Upper lobe of left lung (tissue), 6 donors: Measurements from ENCODE around the gene PRMT2. TPM values are rescaled to one million over a fixed set of nuclear protein-coding genes. Genes with fewer than 3 reads are reported as not detected.
"Not testable (repeated sequence)": the region's sequence is repeated elsewhere in the genome, so short reads cannot be mapped to it uniquely, and the experiment has no call there.

Experiments used
- ATAC-seq, 2 donors: fragments of 200-7000 bp; cut with Tn5 transposase; one replicate each; pipeline ENCODE4 v1.9.1; 2022; ENCODE audit warnings: mild to moderate bottlenecking in 2 of 2, moderate library complexity in 2 of 2; ENCODE audit not compliant: low FRiP score in 2 of 2
- DNase-seq, 2 donors: peaks; one replicate each; pipeline ENCODE4 v3.0.0-alpha.2; 2019 to 2020
- H3K27ac ChIP-seq, 4 donors: fragments of 200-600 bp; sonication (generic); one replicate each; pipeline ENCODE4 v1.5.1; 2016 to 2019
- H3K27me3 ChIP-seq, 4 donors: fragments of 200-600 bp; sonication (generic); one replicate each; pipeline ENCODE4 v1.5.1; 2017 to 2019
- H3K36me3 ChIP-seq, 4 donors: fragments of 200-600 bp; sonication (generic); one replicate each; pipeline ENCODE4 v1.5.1; 2016 to 2019
- H3K4me1 ChIP-seq, 4 donors: fragments of 200-600 bp; sonication (generic); one replicate each; pipeline ENCODE4 v1.5.1; 2018 to 2019
- H3K4me3 ChIP-seq, 4 donors: fragments of 200-600 bp; sonication (generic); one replicate each; pipeline ENCODE4 v1.5.1; 2017 to 2019; ENCODE audit warnings: mild to moderate bottlenecking in 2 of 4, moderate library complexity in 1 of 4
- H3K9me3 ChIP-seq, 4 donors: fragments of 200-600 bp; sonication (generic); one replicate each; pipeline ENCODE4 v1.5.1; 2018 to 2019
- CTCF ChIP-seq, 6 experiments: fragments of 450-650 bp in 4 of 6; fragments of 200-600 bp in 2 of 6; sonication (generic) in 2 of 6; IDR thresholded peaks; one replicate each; pipeline ENCODE4 v1.5.1; 2016 to 2019; ENCODE audit warnings: antibody characterized with exemption in 6 of 6
- EP300 ChIP-seq, 4 donors: sonication (generic); formaldehyde crosslinking; IDR thresholded peaks; one replicate each; pipeline ENCODE4 v1.5.1; 2017; ENCODE audit warnings: antibody characterized with exemption in 4 of 4, control low read depth in 2 of 4
- POLR2A ChIP-seq, 4 donors: fragments of 450-650 bp; IDR thresholded peaks; one replicate each; pipeline ENCODE4 v1.5.1; 2016 to 2017; ENCODE audit warnings: antibody characterized with exemption in 4 of 4, mild to moderate bottlenecking in 2 of 4
- POLR2AphosphoS5 ChIP-seq, 2 donors: sonication (generic); formaldehyde crosslinking; IDR thresholded peaks; one replicate each; pipeline ENCODE4 v1.5.1; 2017; ENCODE audit warnings: antibody characterized with exemption in 2 of 2
- WGBS, 2 donors: methylation state at CpG; one replicate each; pipeline ENCODE4 v1.1.5; 2017 to 2018; 5-methylcytosine and 5-hydroxymethylcytosine counted together
- total RNA-seq, 6 donors: library from RNA; depleted of rRNA in 4 of 6; stranded (reverse); fragments of >200 nt in 4 of 6; gene quantifications; one replicate each; pipeline versions ENCODE4 v1.1.0 to v1.2.1, GENCODE V29; 2016 to 2021
- donor health status: DM: no; HTN: no; CAD: no; lungs with moderate emphysema.
- donor health status: DM: no; HTN: yes; CAD: no; lungs with severe emphysema.

PRMT2 gene
- total RNA-seq, 6 donors from 2014 or later, result 91.6 to 152 (median 115) TPM

GRCh38 chr21:46675595-46676280 is 40.3 kb downstream of the PRMT2 start:
- no peak overlapping the region for H3K4me3 ChIP-seq
- TF ChIP-seq CTCF (IDR thresholded peaks at IDR 0.05) (no peak), EP300 (IDR thresholded peaks at IDR 0.05) (no peak), POLR2A (IDR thresholded peaks at IDR 0.05) (no peak), POLR2AphosphoS5 (IDR thresholded peaks at IDR 0.05) (no peak)
- no peak overlapping the region for H3K27ac ChIP-seq
- no peak for ATAC-seq
- 39 to 50% methylated on average over 2 of the region's 2 CpGs for WGBS, 2 donors
- H3K4me1 ChIP-seq, result no peaks in the 10 kb centered on the region
- H3K27me3 ChIP-seq, result no peaks in the 10 kb centered on the region
- DNase-seq, result no peak
- no peaks in the 10 kb centered on the region for H3K36me3 ChIP-seq
- no peaks in the 10 kb centered on the region for H3K9me3 ChIP-seq

- not testable (repeated sequence) for H3K27me3 ChIP-seq, H3K36me3 ChIP-seq, ATAC-seq, H3K27ac ChIP-seq, H3K9me3 ChIP-seq, H3K4me3 ChIP-seq, H3K4me1 ChIP-seq, DNase-seq
- WGBS, 2 donors, result 90 to 97% methylated on average over 2 of the region's 2 CpGs
Measured at GRCh38 chr21:46676542-46676941, 41.1 kb downstream of the PRMT2 start.

- H3K27me3 ChIP-seq, DNase-seq, H3K4me1 ChIP-seq, H3K27ac ChIP-seq, H3K36me3 ChIP-seq, ATAC-seq, H3K4me3 ChIP-seq, H3K9me3 ChIP-seq: not testable (repeated sequence)
- WGBS, 2 donors, result 81 to 85% methylated on average over 5 of the region's 5 CpGs
Measured at GRCh38 chr21:46681593-46681992, 46.1 kb downstream of the PRMT2 start.

- not testable (repeated sequence) for DNase-seq, H3K4me1 ChIP-seq, H3K36me3 ChIP-seq, H3K4me3 ChIP-seq, H3K9me3 ChIP-seq, H3K27ac ChIP-seq, ATAC-seq, H3K27me3 ChIP-seq
- WGBS, 2 donors, result 79 to 89% methylated on average over 14 to 23 of the region's 81 CpGs
Measured at GRCh38 chr21:46698652-46699051, 63.2 kb downstream of the PRMT2 start.

GRCh38 chr21:46699104-46699503 is 63.6 kb downstream of the PRMT2 start:
- H3K4me3 ChIP-seq, H3K27me3 ChIP-seq, ATAC-seq, H3K27ac ChIP-seq, H3K36me3 ChIP-seq, H3K9me3 ChIP-seq, H3K4me1 ChIP-seq: not testable (repeated sequence)
- WGBS, 2 donors, result 80% methylated on average over 2 of the region's 69 CpGs; no CpG with 5 or more reads in 1 of the 2 donors
- DNase-seq, result peak in 1 of 2 donors; percentile 92

Other genes starting within 250 kb of the PRMT2 start
- 100 to 1,000 TPM in 1 of 6 donors, 10 to 100 TPM in 5; 22.6 to 144 (median 43.0) TPM for gene DIP2A, start 176.8 kb upstream of the PRMT2 start, total RNA-seq
- gene S100B, start 30.6 kb upstream of the PRMT2 start, total RNA-seq, result 1 to 10 TPM in 4 of 6 donors, not detected in 2; 1.8 to 4.5 (median 2.7) TPM